ENCODE data around the gene EPG5. TPM values are rescaled to one million over a fixed set of nuclear protein-coding genes. Genes with fewer than 3 reads are reported as not detected.

The EPG5 gene
- total and polyA plus RNA-seq, 5 experiments from 2014 or later, result 2.8 to 53.5 (median 4.7) TPM

DNA sequence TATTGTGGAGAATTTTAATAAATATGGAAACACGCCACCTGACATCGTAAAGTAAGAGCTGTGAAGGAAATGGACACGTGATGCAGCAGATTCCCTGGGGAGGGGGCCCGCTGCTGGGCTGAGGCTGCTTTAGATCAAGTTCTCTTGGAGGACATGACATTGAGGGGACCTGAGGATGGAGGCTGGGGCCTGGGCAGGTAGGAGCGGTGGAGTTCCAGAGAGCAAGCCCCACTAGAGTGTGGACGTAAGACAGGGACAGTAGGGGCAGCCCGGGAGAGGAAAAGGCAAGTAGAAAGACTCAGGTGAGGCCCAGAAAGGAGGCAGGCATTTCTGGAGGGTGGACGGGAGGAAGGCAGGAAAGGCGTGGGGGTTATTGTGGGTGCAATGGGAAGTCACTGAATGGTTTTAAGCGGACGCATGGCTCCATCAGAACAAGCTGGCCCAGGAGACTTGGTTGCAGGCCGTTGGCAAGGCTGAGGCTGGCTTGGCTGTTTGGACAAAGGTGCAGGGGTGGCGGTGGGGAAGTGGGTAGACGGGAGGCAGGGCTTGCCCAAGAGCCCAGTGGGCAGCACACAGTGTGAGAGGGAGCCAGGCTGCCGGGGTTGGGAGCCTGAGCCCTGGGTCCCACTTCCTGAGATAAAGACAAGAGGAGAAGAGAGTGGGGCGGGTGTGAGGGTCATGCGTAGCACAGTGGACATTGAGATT is 125.9 kb downstream of the EPG5 start:
- Mint-ChIP-seq H3K4me3 (no peak overlapping the region), H3K36me3 (no peaks in the 10 kb centered on the region), H3K27ac (peak overlapping the region in 2 of 10 donors; percentile 20 to 77), H3K9me3 (no peaks in the 10 kb centered on the region), H3K4me1 (peaks cover 5 to 22% (median 18%) of the 10 kb centered on the region in 4 donors), H3K27me3 (peaks cover 8 to 31% (median 25%) of the 10 kb centered on the region in 5 donors)
- DNase-seq, result no peak
- no peak for ATAC-seq
- POLR2A ChIA-PET, result no interaction called here

DNA sequence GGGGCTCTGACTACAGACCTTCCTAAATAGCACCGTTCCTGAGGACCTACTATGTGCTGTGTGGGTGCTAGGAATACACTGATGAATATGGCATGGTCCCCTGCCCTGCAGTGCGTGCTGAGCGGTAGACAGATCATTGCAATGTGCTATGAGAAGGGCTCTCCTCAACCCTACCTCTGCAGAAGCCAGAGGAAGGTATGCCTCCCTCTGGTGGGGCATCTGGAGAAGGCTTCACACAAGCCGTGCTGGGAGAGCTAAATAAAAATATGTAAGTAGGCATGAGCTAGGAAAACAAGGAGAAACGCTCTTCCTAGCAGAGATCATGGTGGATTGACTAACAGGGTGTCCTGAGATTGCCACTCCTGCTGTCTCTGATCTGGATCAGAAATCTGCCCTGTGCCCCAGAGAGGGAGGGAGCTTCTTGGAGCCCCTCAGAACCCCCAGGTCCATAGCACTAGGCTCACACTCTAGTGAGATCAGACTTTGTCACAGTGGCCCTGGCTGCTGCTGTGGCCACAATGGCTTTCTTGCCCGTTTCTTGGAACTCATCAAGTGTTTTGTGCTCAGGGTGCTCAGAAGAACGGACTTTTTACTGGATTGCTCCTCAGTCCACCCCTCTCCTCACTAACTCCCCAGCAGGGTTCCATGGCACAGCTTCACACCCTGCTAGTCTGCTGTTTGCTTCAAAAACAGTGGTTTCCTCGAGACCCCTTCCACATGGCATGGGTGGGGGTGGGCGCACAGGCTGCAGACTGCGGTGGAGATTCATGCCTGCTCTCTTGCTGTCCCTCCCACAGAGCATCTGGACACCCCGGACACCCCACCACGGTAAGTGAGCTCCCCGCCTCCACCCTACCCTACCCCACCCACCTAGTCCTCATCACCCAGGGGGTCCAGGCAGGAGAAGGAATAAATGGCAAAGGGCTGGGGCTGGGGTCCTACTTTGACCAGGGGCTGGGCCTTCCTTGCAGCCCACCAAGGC is 127.4 kb downstream of the EPG5 start:
- ATAC-seq (peak; percentile 67 to 72), DNase-seq (peak in 5 of 10 donors; percentile 18 to 24 (median 22))
- peaks cover 0 to 3% (median 2%) of the 10 kb centered on the region in 3 donors for H3K36me3 Mint-ChIP-seq
- H3K9me3 Mint-ChIP-seq, result no peaks in the 10 kb centered on the region
- H3K4me3 Mint-ChIP-seq, result peak overlapping the region in 4 of 10 donors; percentile 5 to 53 (median 49)
- H3K27me3 Mint-ChIP-seq, result peaks cover 16 to 46% (median 36%) of the 10 kb centered on the region in 5 donors
- H3K4me1 Mint-ChIP-seq, result peaks cover 4 to 17% (median 15%) of the 10 kb centered on the region in 4 donors
- peak overlapping the region in 2 of 10 donors; percentile 57 to 75 for H3K27ac Mint-ChIP-seq
- POLR2A ChIA-PET, result interaction anchor here (0.9 to 1.4 kb wide), 2 partner anchors 152 to 175 kb away, joined by 4 read pairs; no protein-coding TSS in a partner anchor

- Mint-ChIP-seq H3K27me3 (peaks cover 16 to 58% (median 38%) of the 10 kb centered on the region in 5 donors), H3K27ac (peak overlapping the region in 2 of 10 donors; percentile 18 to 35), H3K4me1 (peaks cover 4 to 15% (median 12%) of the 10 kb centered on the region in 4 donors), H3K36me3 (peaks cover 0 to 3% (median 2%) of the 10 kb centered on the region in 3 donors), H3K9me3 (no peaks in the 10 kb centered on the region), H3K4me3 (peak overlapping the region; percentile 27 to 79 (median 66))
- POLR2A ChIA-PET, result interaction anchor here (0.6 kb wide), 1 partner anchor 173 kb away, joined by 7 read pairs; no protein-coding TSS in a partner anchor
- ATAC-seq (no peak), DNase-seq (no peak)
Measured at GRCh38 chr18:45838302-45839070, 128.6 kb downstream of the EPG5 start.

GRCh38 chr18:45837283-45838070 is 129.7 kb downstream of the EPG5 start:
- POLR2A ChIA-PET, result interaction anchor here (0.6 kb wide), 1 partner anchor 172 kb away, joined by 7 read pairs; no protein-coding TSS in a partner anchor
- peaks cover 0 to 3% (median 2%) of the 10 kb centered on the region in 3 donors for H3K36me3 Mint-ChIP-seq
- H3K4me1 Mint-ChIP-seq, result peaks cover 4 to 15% (median 12%) of the 10 kb centered on the region in 4 donors
- ATAC-seq (peak; percentile 74 to 84), DNase-seq (peak in 8 of 10 donors; percentile 16 to 46 (median 27))
- H3K4me3 Mint-ChIP-seq, result peak overlapping the region in 6 of 10 donors; percentile 27 to 79 (median 66)
- H3K27ac Mint-ChIP-seq, result no peak overlapping the region
- H3K27me3 Mint-ChIP-seq, result peaks cover 16 to 61% (median 39%) of the 10 kb centered on the region in 5 donors
- H3K9me3 Mint-ChIP-seq, result no peaks in the 10 kb centered on the region

- ATAC-seq (no peak), DNase-seq (no peak)
- Mint-ChIP-seq H3K36me3 (peaks cover 0 to 3% (median 2%) of the 10 kb centered on the region in 3 donors), H3K9me3 (no peaks in the 10 kb centered on the region), H3K27ac (no peak overlapping the region), H3K4me1 (peaks cover 4 to 15% (median 12%) of the 10 kb centered on the region in 4 donors), H3K4me3 (peak overlapping the region; percentile 19 to 69 (median 65)), H3K27me3 (peaks cover 17 to 71% (median 41%) of the 10 kb centered on the region in 5 donors)
- POLR2A ChIA-PET, result no interaction called here
Measured at GRCh38 chr18:45836242-45837205, 130.6 kb downstream of the EPG5 start.

GRCh38 chr18:45835057-45835636 is 132.0 kb downstream of the EPG5 start:
- Mint-ChIP-seq H3K36me3 (peaks cover 0 to 3% (median 2%) of the 10 kb centered on the region in 3 donors), H3K9me3 (no peaks in the 10 kb centered on the region), H3K27ac (no peak overlapping the region), H3K4me1 (peaks cover 1 to 15% (median 12%) of the 10 kb centered on the region in 4 donors), H3K27me3 (peaks cover 19 to 77% (median 42%) of the 10 kb centered on the region in 5 donors), H3K4me3 (peak overlapping the region in 4 of 10 donors; percentile 0 to 69 (median 30))
- POLR2A ChIA-PET, result no interaction called here
- ATAC-seq, result no peak
- no peak for DNase-seq

GRCh38 chr18:45834306-45834705 is 132.8 kb downstream of the EPG5 start:
- Mint-ChIP-seq H3K4me3 (no peak overlapping the region), H3K27me3 (peaks cover 19 to 72% (median 35%) of the 10 kb centered on the region in 5 donors), H3K9me3 (no peaks in the 10 kb centered on the region), H3K4me1 (peaks cover 3 to 16% (median 13%) of the 10 kb centered on the region in 4 donors), H3K36me3 (peaks cover 0 to 3% (median 2%) of the 10 kb centered on the region in 3 donors), H3K27ac (peak overlapping the region in 1 of 10 donors; percentile 57)
- no peak for DNase-seq
- no peak for ATAC-seq
- POLR2A ChIA-PET, result no interaction called here

DNA sequence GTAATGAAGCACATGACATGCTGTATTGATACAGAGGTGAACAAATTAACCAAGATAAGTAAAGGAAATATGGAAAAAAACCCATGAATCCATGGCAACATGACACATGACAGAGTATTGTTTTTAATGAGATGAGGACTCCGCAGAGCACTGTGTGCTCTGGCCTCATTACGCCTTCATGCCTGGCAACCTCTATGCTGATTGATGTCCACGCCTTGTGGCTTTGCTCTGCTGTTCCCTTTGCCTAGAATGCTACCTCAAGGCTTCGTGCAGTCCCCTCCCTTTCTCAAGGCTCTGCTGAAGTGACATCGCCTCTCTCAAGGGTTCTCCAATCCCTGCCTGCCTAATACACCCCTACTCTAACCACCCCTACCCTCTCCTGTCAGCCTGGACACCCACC is 133.3 kb downstream of the EPG5 start:
- no peak for DNase-seq
- peak overlapping the region in 1 of 10 donors; percentile 57 for H3K27ac Mint-ChIP-seq
- peaks cover 5 to 17% (median 13%) of the 10 kb centered on the region in 4 donors for H3K4me1 Mint-ChIP-seq
- no peaks in the 10 kb centered on the region for H3K9me3 Mint-ChIP-seq
- H3K36me3 Mint-ChIP-seq, result peaks cover 0 to 3% (median 2%) of the 10 kb centered on the region in 3 donors
- no peak for ATAC-seq
- POLR2A ChIA-PET, result no interaction called here
- H3K27me3 Mint-ChIP-seq, result peaks cover 18 to 67% (median 32%) of the 10 kb centered on the region in 5 donors
- H3K4me3 Mint-ChIP-seq, result no peak overlapping the region

- H3K36me3 Mint-ChIP-seq, result peaks cover 0 to 3% (median 2%) of the 10 kb centered on the region in 3 donors
- H3K27me3 Mint-ChIP-seq, result peaks cover 12 to 50% (median 18%) of the 10 kb centered on the region in 5 donors
- no peak overlapping the region for H3K27ac Mint-ChIP-seq
- ATAC-seq (no peak), DNase-seq (no peak)
- no peaks in the 10 kb centered on the region for H3K9me3 Mint-ChIP-seq
- no peak overlapping the region for H3K4me3 Mint-ChIP-seq
- POLR2A ChIA-PET, result no interaction called here
- H3K4me1 Mint-ChIP-seq, result peaks cover 11 to 23% (median 22%) of the 10 kb centered on the region in 4 donors
Measured at GRCh38 chr18:45830917-45831316, 136.2 kb downstream of the EPG5 start.

DNA sequence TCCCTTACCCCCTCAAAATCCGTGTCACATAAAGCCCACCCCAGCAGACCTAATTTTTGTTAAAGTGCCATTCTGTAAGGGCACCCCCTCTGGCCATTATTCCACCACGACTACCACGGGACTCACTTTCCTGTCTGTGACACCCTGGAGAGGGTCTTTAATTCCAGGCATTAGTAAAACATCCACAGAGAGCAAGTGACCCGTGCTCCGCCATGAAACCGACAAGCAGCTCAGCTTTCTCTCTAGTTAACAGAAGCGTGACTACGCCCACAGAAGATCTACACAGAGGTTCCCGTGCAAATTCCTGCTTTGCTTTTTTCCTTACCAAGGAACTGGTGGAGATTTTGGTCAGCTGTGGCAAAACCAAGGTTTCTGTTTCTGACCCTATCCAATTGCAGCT is 137.3 kb downstream of the EPG5 start:
- Mint-ChIP-seq H3K4me1 (peaks cover 18 to 32% (median 30%) of the 10 kb centered on the region in 4 donors), H3K27ac (peak overlapping the region in 3 of 10 donors; percentile 18 to 71 (median 37)), H3K27me3 (peaks cover 5 to 39% (median 9%) of the 10 kb centered on the region in 5 donors), H3K36me3 (peaks cover 0 to 1% (median 0%) of the 10 kb centered on the region in 3 donors), H3K9me3 (no peaks in the 10 kb centered on the region), H3K4me3 (no peak overlapping the region)
- POLR2A ChIA-PET, result no interaction called here
- DNase-seq, result no peak
- no peak for ATAC-seq
